CD4-positive, alpha-beta T cell treated with Interleukin-15 for 1 hour (primary cell): Measurements from ENCODE around the gene PROZ.

Experiments used
- DNase-seq: peaks from one replicate; pipeline ENCODE4 v3.0.0-alpha.2; 2020

The PROZ gene

GRCh38 chr13:113158946-113159345, 498 bp downstream of the PROZ start:
- DNase-seq, result no peak

- DNase-seq, result no peak
Observed at GRCh38 chr13:113159701-113160100, 1.3 kb downstream of the PROZ start.

GRCh38 chr13:113160983-113161382, 2.5 kb downstream of the PROZ start:
- no peak for DNase-seq

- no peak for DNase-seq
Observed at GRCh38 chr13:113161433-113161832, 3.0 kb downstream of the PROZ start.

- DNase-seq, result peak; percentile 6
Observed at GRCh38 chr13:113161975-113162374, 3.5 kb downstream of the PROZ start.

GRCh38 chr13:113162783-113163685, 4.6 kb downstream of the PROZ start:
- DNase-seq, result peak; percentile 6

- DNase-seq, result peak; percentile 15
Observed at GRCh38 chr13:113164492-113164891, 6.0 kb downstream of the PROZ start.

- DNase-seq, result no peak
Observed at GRCh38 chr13:113166266-113166665, 7.8 kb downstream of the PROZ start.

GRCh38 chr13:113166681-113167080, 8.2 kb downstream of the PROZ start:
- no peak for DNase-seq

- no peak for DNase-seq
Observed at GRCh38 chr13:113167155-113167554, 8.7 kb downstream of the PROZ start.

GRCh38 chr13:113167575-113167974, 9.1 kb downstream of the PROZ start:
- no peak for DNase-seq

GRCh38 chr13:113168211-113168610, 9.8 kb downstream of the PROZ start:
- DNase-seq, result no peak

GRCh38 chr13:113169277-113170272, 11.1 kb downstream of the PROZ start:
- DNase-seq, result no peak

GRCh38 chr13:113170511-113170910, 12.1 kb downstream of the PROZ start:
- DNase-seq, result no peak

- DNase-seq, result no peak
Observed at GRCh38 chr13:113171250-113172125, 13.0 kb downstream of the PROZ start.

- DNase-seq, result no peak
Observed at GRCh38 chr13:113172419-113172926, 14.0 kb downstream of the PROZ start.

GRCh38 chr13:113176280-113176679, 17.8 kb downstream of the PROZ start:
- DNase-seq, result peak; percentile 86

GRCh38 chr13:113176822-113177221, 18.4 kb downstream of the PROZ start:
- no peak for DNase-seq

GRCh38 chr13:113178070-113178895, 19.8 kb downstream of the PROZ start:
- no peak for DNase-seq

- no peak for DNase-seq
Observed at GRCh38 chr13:113178896-113179167, 20.4 kb downstream of the PROZ start.

- DNase-seq, result no peak
Observed at GRCh38 chr13:113179374-113180230, 21.2 kb downstream of the PROZ start.
